ENCODE data around the gene IQCE. TPM values are rescaled to one million over a fixed set of nuclear protein-coding genes. Genes with fewer than 3 reads are reported as not detected.

IQCE gene
- total RNA-seq, 4 donors from 2014 or later, result 10.5 to 18.6 (median 12.8) TPM

DNA sequence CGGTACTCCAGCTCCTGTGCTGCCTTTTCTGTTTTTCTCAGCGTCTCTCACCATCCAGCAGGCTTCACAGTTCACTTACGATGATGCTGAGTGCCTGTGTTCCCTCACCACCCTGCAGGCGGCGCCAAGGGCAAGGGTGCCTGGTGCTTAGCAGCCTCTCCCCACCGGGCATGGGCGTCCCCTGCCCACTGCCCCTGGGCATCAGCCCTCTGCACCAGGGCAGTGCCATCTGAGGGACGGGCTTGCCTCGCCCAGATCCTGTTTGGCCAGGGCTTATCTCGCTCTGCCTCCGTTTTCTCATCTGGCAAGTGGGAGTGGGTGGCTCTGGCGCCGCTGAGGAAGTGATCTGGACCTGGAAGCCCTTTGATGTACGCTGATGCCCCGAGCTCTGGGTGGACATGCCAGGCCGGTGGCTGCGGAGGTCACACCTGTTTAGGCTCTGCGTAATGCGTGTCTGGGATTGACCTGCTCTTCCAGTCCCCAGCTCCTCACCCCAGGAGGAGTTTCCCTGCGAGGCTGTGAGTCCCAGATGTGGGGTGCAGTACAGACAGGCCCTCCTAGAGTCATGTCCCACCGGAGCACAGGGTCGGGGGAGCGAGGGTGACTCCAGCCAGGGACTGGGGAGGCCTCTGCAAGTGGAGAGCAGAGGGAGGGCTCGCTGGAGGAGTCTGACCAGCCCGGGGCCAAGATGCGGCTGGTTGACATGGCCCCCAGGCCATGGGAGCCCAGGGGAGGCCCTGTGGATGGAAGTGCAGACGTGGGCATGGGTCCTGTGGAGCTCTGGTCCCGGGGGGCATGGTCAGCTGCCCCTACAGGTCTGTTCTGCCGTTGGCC, 84.8 kb downstream of the IQCE start:
- intact Hi-C loops (cut with DNase I; ENCODE audit: low total_unique reads), result no loop called here
- no peak for DNase-seq (ENCODE audit: low spot score in 2 of 2)
- WGBS, 2 donors, result 80 to 87% methylated on average over 23 to 29 of the region's 29 CpGs
- no peak for TF ChIP-seq POLR2A (IDR thresholded peaks at IDR 0.05)
- TF ChIP-seq, protein P1, sequence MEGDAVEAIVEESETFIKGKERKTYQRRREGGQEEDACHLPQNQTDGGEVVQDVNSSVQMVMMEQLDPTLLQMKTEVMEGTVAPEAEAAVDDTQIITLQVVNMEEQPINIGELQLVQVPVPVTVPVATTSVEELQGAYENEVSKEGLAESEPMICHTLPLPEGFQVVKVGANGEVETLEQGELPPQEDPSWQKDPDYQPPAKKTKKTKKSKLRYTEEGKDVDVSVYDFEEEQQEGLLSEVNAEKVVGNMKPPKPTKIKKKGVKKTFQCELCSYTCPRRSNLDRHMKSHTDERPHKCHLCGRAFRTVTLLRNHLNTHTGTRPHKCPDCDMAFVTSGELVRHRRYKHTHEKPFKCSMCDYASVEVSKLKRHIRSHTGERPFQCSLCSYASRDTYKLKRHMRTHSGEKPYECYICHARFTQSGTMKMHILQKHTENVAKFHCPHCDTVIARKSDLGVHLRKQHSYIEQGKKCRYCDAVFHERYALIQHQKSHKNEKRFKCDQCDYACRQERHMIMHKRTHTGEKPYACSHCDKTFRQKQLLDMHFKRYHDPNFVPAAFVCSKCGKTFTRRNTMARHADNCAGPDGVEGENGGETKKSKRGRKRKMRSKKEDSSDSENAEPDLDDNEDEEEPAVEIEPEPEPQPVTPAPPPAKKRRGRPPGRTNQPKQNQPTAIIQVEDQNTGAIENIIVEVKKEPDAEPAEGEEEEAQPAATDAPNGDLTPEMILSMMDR (IDR thresholded peaks at IDR 0.05), result no peak
- no peak overlapping the region for H3K4me3 ChIP-seq (ENCODE audit: low read depth, poor library complexity, severe bottlenecking)

DNA sequence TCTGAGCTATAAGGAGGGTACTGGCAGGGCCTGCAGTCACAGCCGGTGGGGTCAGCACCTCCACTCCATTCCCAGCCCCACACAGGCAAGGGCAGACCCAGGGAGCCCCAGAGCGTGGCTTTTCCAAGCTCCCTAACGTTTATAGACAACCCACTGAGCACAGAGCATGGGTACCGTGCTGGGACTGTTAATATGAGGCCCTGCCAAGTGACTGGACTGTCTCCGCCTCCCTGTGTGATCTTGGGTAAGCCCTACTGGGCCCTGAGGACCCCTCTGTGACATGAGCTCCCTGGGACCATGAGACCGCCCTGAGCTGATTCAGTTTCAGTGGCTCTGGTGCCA, 85.4 kb downstream of the IQCE start:
- 62 to 92% methylated on average over 2 to 5 of the region's 6 CpGs for WGBS, 2 donors
- no peak for DNase-seq (ENCODE audit: low spot score in 2 of 2)
- TF ChIP-seq, protein P1 (IDR thresholded peaks at IDR 0.05), result no peak
- TF ChIP-seq POLR2A (IDR thresholded peaks at IDR 0.05), result no peak
- intact Hi-C loops (cut with DNase I; ENCODE audit: low total_unique reads), result no loop called here
- H3K4me3 ChIP-seq (ENCODE audit: low read depth, poor library complexity, severe bottlenecking), result no peak overlapping the region

GRCh38 chr7:2644562-2645273, 85.9 kb downstream of the IQCE start:
- no peak overlapping the region for H3K4me3 ChIP-seq (ENCODE audit: low read depth, poor library complexity, severe bottlenecking)
- no peak for TF ChIP-seq POLR2A (IDR thresholded peaks at IDR 0.05)
- TF ChIP-seq, protein P1 (IDR thresholded peaks at IDR 0.05), result no peak
- DNase-seq (ENCODE audit: low spot score in 2 of 2), result no peak
- intact Hi-C loops (cut with DNase I; ENCODE audit: low total_unique reads), result no loop called here
- 70 to 75% methylated on average over 16 to 17 of the region's 18 CpGs for WGBS, 2 donors

GRCh38 chr7:2645274-2645868, 86.6 kb downstream of the IQCE start:
- intact Hi-C loops (cut with DNase I; ENCODE audit: low total_unique reads), result no loop called here
- WGBS, 2 donors, result 72 to 78% methylated on average over 9 to 12 of the region's 14 CpGs
- DNase-seq (ENCODE audit: low spot score in 2 of 2), result no peak
- TF ChIP-seq, protein P1 (IDR thresholded peaks at IDR 0.05), result no peak
- no peak for TF ChIP-seq POLR2A (IDR thresholded peaks at IDR 0.05)
- H3K4me3 ChIP-seq (ENCODE audit: low read depth, poor library complexity, severe bottlenecking), result no peak overlapping the region

DNA sequence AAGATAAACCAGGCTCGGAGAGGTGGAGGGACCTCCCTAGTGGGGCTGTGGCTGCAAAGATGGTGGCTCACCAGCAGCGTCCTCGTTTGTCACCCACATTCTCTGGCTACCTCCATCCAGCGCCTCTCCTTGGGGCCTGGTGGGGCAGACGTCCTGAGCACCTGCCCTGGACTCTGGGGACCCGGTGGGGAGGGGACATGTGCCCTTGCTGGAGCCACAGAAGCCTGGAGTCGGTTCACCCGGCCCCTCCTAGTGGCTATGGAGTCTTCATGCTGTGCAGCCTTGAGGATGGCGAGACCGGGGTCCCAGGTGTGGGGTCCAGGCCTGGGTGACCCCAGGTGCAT, 87.5 kb downstream of the IQCE start:
- WGBS, 2 donors, result 87 to 91% methylated on average over 7 to 10 of the region's 10 CpGs
- no peak overlapping the region for H3K4me3 ChIP-seq (ENCODE audit: low read depth, poor library complexity, severe bottlenecking)
- DNase-seq (ENCODE audit: low spot score in 2 of 2), result no peak
- TF ChIP-seq, protein P1 (IDR thresholded peaks at IDR 0.05), result no peak
- no peak for TF ChIP-seq POLR2A (IDR thresholded peaks at IDR 0.05)
- intact Hi-C loops (cut with DNase I; ENCODE audit: low total_unique reads), result no loop called here
